Measurements from ENCODE around the gene PDLIM7.
"Not testable (repeated sequence)": the region's sequence is repeated elsewhere in the genome, so short reads cannot be mapped to it uniquely, and the experiment has no call there.

The PDLIM7 gene

GRCh38 chr5:177490311-177490991 lies 7.0 kb downstream of the PDLIM7 start:
- DNase-seq = no peak

GRCh38 chr5:177489119-177489716 lies 8.2 kb downstream of the PDLIM7 start:
- DNase-seq = no peak

DNA sequence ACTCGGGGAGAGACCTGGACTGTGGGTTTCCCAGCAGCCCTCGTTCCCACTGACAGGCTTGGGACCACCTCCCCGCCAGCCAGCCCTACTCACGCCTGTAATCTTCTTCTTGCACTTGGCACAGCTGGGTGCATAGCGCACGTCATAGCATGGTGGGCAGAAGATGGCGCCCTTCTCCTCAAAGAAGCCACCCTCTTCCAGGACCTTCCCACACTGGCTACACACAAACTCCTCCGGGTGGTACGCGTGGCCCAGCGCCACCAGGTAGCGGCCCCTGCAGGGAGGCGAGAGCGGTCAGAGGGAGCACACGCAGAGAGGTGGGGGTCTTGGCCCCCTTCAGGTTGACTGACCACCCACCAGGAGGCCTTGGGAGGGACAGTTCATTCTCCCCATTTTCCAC lies 9.4 kb downstream of the PDLIM7 start:
- no peak for DNase-seq

DNA sequence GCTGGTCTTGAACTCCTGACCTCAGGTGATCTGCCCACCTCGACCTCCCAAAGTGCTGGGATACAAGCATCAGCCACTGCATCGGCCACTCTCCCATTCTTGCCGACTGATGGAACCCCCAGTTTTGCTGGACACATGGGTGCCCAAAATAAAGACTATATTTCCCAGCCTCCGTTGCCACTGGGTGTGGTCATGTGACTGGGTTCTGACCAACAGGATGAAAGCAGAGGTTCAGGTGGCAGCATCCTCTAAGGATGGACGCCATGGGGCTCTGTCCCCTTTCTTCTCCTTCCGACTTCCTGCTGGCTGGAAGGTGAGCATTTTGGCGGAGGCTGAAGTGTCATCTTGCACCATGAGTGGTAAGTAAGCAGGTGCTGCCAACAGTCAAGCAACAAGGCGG lies 10.3 kb downstream of the PDLIM7 start:
- no peak for DNase-seq

GRCh38 chr5:177486256-177486655 lies 11.1 kb downstream of the PDLIM7 start:
- DNase-seq = no peak

- DNase-seq = not testable (repeated sequence)
Measured at GRCh38 chr5:177485753-177486152, 11.7 kb downstream of the PDLIM7 start.

GRCh38 chr5:177484902-177485549 lies 12.4 kb downstream of the PDLIM7 start:
- DNase-seq = no peak

- DNase-seq = no peak
Measured at GRCh38 chr5:177483994-177484901, 13.2 kb downstream of the PDLIM7 start.

DNA sequence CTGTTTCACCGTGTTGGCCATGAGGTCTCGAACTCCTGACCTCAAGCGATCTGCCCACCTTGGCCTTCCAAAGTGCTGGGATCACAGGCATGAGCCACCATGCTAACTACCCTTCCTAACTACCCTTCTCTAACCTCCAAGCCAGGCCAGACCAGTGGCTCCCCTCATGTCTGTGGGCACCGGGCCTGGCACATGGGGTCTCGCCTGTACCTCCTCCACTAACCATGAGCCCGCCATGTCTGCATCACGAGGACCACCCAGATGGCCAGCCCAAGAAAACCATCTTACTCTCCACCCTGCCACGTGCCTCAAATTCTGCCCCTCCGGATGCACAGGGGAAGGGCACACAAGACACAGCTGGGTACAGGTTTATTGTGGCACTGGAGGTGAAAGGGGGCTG lies 14.4 kb downstream of the PDLIM7 start:
- DNase-seq = no peak

GRCh38 chr5:177482359-177482795 lies 15.0 kb downstream of the PDLIM7 start:
- no peak for DNase-seq

GRCh38 chr5:177479774-177480173 lies 17.6 kb downstream of the PDLIM7 start:
- no peak for DNase-seq

- DNase-seq = no peak
Measured at GRCh38 chr5:177478711-177479646, 18.4 kb downstream of the PDLIM7 start.

- no peak for DNase-seq
Measured at GRCh38 chr5:177477701-177478477, 19.5 kb downstream of the PDLIM7 start.

DNA sequence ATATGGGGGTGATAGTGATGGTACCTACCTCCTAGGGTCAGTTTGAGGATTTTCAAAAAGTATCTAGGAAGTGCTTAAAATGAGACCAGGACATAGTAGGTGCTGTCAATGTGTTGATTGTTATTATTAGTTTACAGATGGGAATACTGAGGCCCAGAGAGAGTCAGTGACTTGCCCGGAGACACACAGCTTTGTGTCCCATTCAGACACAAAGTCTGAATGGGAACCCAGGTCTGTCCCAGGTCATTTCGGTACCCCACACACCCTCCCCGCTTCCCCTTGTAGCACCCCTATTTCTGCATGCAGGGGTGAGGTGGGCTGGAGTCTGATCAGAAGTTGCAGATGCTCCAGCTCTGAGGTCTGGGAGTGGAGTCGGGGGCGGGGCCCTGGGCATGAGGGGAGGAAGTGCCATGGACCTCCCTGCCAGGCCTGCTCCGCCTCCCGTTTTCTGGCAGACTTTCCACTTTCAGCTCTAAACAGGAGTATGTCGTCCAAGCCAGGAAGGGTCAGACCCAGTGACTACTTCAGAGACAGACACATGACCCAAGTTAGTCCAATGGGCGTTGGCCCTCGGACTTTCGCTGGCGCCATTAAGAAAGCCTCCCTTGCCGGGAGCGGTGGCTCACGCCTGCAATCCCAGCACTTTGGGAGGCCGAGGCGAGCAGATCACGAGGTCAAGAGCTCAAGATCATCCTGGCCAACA lies 20.7 kb downstream of the PDLIM7 start:
- DNase-seq = no peak

- no peak for DNase-seq
Measured at GRCh38 chr5:177475563-177476427, 21.6 kb downstream of the PDLIM7 start.

- DNase-seq = no peak
Measured at GRCh38 chr5:177474846-177475562, 22.4 kb downstream of the PDLIM7 start.

GRCh38 chr5:177474002-177474476 lies 23.4 kb downstream of the PDLIM7 start:
- no peak for DNase-seq

DNA sequence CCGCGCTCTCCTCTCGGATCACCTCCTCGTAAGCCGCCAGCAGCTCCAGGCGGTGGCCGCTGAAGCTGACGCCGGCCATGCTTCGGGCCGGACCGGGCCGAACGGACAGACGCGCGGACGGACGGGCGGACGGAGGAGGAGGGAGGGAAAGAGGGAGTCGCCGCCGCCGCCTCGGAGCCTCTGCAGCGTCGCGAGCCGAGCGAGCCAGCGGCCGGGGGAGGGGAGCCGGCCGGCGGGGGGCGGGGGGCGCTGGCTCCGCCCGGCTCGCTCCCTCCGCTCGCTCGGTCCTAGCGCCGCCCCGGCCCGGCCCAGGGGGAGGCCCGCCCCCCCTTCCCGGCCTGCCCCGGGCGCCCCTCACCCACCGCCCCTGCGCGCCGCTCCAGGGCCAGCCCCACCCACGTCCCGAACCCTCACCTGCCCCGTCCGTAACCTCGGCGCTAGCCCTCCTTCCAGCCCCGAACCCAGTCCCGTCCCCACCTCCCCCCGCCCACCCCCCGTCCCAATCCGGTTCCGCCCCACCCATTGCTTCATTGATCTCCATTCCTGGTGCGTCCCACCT lies 23.9 kb downstream of the PDLIM7 start, which contains the start of gene DBN1:
Gene DBN1, minus strand, starts transcription at position 192 of the 559 bp plus-strand sequence. Its CDS starts 113 bp downstream, at position 79.
- DNase-seq = no peak

Data from effector CD4-positive, alpha-beta T cell (primary cell).